IMR-90 (cell line): ENCODE results near the gene ADSS1. TPM values are rescaled to one million over a fixed set of nuclear protein-coding genes. Genes with fewer than 3 reads are reported as not detected.

Experiments used
- ATAC-seq: fragments of 200-7000 bp; cut with Tn5 transposase; 2 replicates; pipeline ENCODE4 v1.9.1; 2020; ENCODE audit warnings: low read depth, mild to moderate bottlenecking, moderate library complexity
- BruUV-seq: library from RNA; stranded (reverse); fragments of 400-500 nt; replicated peaks from 2 replicates; lab custom pipeline; 2021; lab: Mats Ljungman, UMichigan
- CTCF ChIA-PET: fragments of 300-600 bp; formaldehyde crosslinking; extraction: SDS; loops from one replicate; lab custom pipeline; 2021; ENCODE audit warnings: antibody characterized with exemption; lab: Yijun Ruan, JAX
- POLR2A ChIA-PET: fragments of 300-600 bp; sonication (Branson Sonifier 250); formaldehyde crosslinking; loops from one replicate; lab custom pipeline; 2022; ENCODE audit warnings: antibody characterized with exemption; ENCODE audit not compliant: unreplicated experiment; lab: Charles Lee
- DNase-seq: peaks from one replicate; pipeline ENCODE4 v3.0.0; 2013
- H2AFZ ChIP-seq: replicated peaks from 2 replicates; pipeline ENCODE3; 2013; ENCODE audit warnings: low read length, mild to moderate bottlenecking; ENCODE audit not compliant: poor library complexity
- H2AK5ac ChIP-seq: 2 replicates; pipeline ENCODE4 v1.6.1; 2013; ENCODE audit warnings: low read depth, low read length, inconsistent platforms
- H2AK9ac ChIP-seq: replicated peaks from 2 replicates; pipeline ENCODE3; 2013; ENCODE audit warnings: mild to moderate bottlenecking, low read depth, low read length, moderate library complexity; ENCODE audit not compliant: poor library complexity
- H2BK120ac ChIP-seq: 2 replicates; pipeline ENCODE4 v1.6.1; 2013; ENCODE audit warnings: low read depth, low read length, inconsistent platforms
- H2BK15ac ChIP-seq: 3 replicates; pipeline ENCODE4 v1.6.1; 2013; ENCODE audit warnings: low read depth, low read length, inconsistent platforms
- H2BK20ac ChIP-seq: 2 replicates; pipeline ENCODE4 v1.6.1; 2013; ENCODE audit warnings: low read depth, mild to moderate bottlenecking, inconsistent platforms, low read length, moderate library complexity
- H2BK5ac ChIP-seq: 2 replicates; pipeline ENCODE4 v1.6.1; 2013; ENCODE audit warnings: mild to moderate bottlenecking, low read depth, low read length, inconsistent platforms; ENCODE audit not compliant: poor library complexity, severe bottlenecking
- H3K14ac ChIP-seq: replicated peaks from 2 replicates; pipeline ENCODE4 v1.6.1; 2013; ENCODE audit warnings: low read depth, low read length, inconsistent platforms
- H3K18ac ChIP-seq: 2 replicates; pipeline ENCODE4 v1.6.1; 2013; ENCODE audit warnings: low read depth, low read length, control low read depth
- H3K23ac ChIP-seq: 2 replicates; pipeline ENCODE4 v1.6.1; 2013; ENCODE audit warnings: low read depth, low read length, inconsistent platforms
- H3K27ac ChIP-seq: 2 replicates; pipeline ENCODE4 v1.5.1; 2013; ENCODE audit warnings: mild to moderate bottlenecking, control low read depth, low read length; ENCODE audit not compliant: insufficient read depth
- H3K27me3 ChIP-seq: 2 replicates; pipeline ENCODE4 v1.6.1; 2013; ENCODE audit warnings: low read length; ENCODE audit not compliant: control insufficient read depth, insufficient read depth
- H3K36me3 ChIP-seq: 2 replicates; pipeline ENCODE4 v1.6.1; 2013; ENCODE audit warnings: low read length, mixed read lengths; ENCODE audit not compliant: control insufficient read depth, insufficient read depth
- H3K4ac ChIP-seq: 2 replicates; pipeline ENCODE4 v1.6.1; 2013; ENCODE audit warnings: low read depth, low read length, inconsistent platforms
- H3K4me1 ChIP-seq: 2 replicates; pipeline ENCODE4 v1.6.1; 2013; ENCODE audit warnings: low read length, mixed read lengths; ENCODE audit not compliant: control insufficient read depth, insufficient read depth
- H3K4me2 ChIP-seq: 2 replicates; pipeline ENCODE4 v1.6.1; 2013; ENCODE audit warnings: low read depth, mild to moderate bottlenecking, control low read depth, low read length, moderate library complexity
- H3K4me3 ChIP-seq: 2 replicates; pipeline ENCODE4 v1.5.1; 2013; ENCODE audit warnings: low read depth, mild to moderate bottlenecking, control low read depth, low read length, moderate library complexity; ENCODE audit not compliant: insufficient read depth
- H3K56ac ChIP-seq: 2 replicates; pipeline ENCODE4 v1.6.1; 2013; ENCODE audit warnings: low read length, inconsistent platforms; ENCODE audit not compliant: insufficient read depth; ENCODE audit errors: extremely low read depth
- H3K79me1 ChIP-seq, 2 experiments: 2 replicates each; pipeline ENCODE4 v1.6.1; 2013; ENCODE audit warnings: low read length in 2 of 2, inconsistent platforms in 1 of 2, low read depth in 1 of 2
- H3K9ac ChIP-seq: 2 replicates; pipeline ENCODE4 v1.6.1; 2013; ENCODE audit warnings: low read depth, low read length, control low read depth
- H3K9me1 ChIP-seq: 2 replicates; pipeline ENCODE4 v1.6.1; 2013; ENCODE audit warnings: low read length, inconsistent platforms; ENCODE audit not compliant: insufficient read depth
- H3K9me3 ChIP-seq: 2 replicates; pipeline ENCODE4 v1.6.1; 2013; ENCODE audit warnings: low read length; ENCODE audit not compliant: control insufficient read depth, insufficient read depth
- H4K20me1 ChIP-seq: 2 replicates; pipeline ENCODE4 v1.6.1; 2013; ENCODE audit warnings: low read length, inconsistent platforms; ENCODE audit not compliant: insufficient read depth
- H4K5ac ChIP-seq: 2 replicates; pipeline ENCODE4 v1.6.1; 2013; ENCODE audit warnings: mild to moderate bottlenecking, low read depth, low read length, control low read depth
- H4K8ac ChIP-seq, 2 experiments: 2 replicates each; pipeline ENCODE4 v1.6.1; 2013; ENCODE audit warnings: low read depth in 2 of 2, low read length in 2 of 2, control low read depth in 1 of 2, inconsistent platforms in 1 of 2
- H4K91ac ChIP-seq: 2 replicates; pipeline ENCODE4 v1.6.1; 2013; ENCODE audit warnings: low read depth, low read length, inconsistent platforms; ENCODE audit not compliant: insufficient read depth
- CEBPB ChIP-seq: IDR thresholded peaks from 2 replicates; pipeline ENCODE4 v1.6.1; 2012; ENCODE audit warnings: low read depth, low read length, improper control_type of control experiment
- FOS ChIP-seq: fragments of 150-350 bp; IDR thresholded peaks from 2 replicates; pipeline ENCODE4 v1.6.1; 2016; ENCODE audit warnings: low read depth, low read length
- RCOR1 ChIP-seq: IDR thresholded peaks from 2 replicates; pipeline ENCODE4 v1.6.1; 2012; ENCODE audit warnings: mild to moderate bottlenecking, low read length, improper control_type of control experiment; ENCODE audit not compliant: insufficient replicate concordance
- SMC3 ChIP-seq: fragments of 150-350 bp; IDR thresholded peaks from 2 replicates; pipeline ENCODE4 v1.6.1; 2016; ENCODE audit warnings: low read depth, mild to moderate bottlenecking, antibody characterized with exemption, low read length, moderate library complexity
- WGBS, 2 experiments: methylation state at CpG; one replicate each; pipeline versions ENCODE4 v1.1.5 to v1.1.7; 2013; ENCODE audit warnings: missing lambda C conversion rate in 2 of 2; ENCODE audit not compliant: insufficient read length in 1 of 2; ENCODE audit errors: extremely low coverage in 2 of 2; 5-methylcytosine and 5-hydroxymethylcytosine counted together
- dilution Hi-C: fragments of 300-500 bp; cut with HindIII; formaldehyde crosslinking; loops from one replicate; pipeline ENCODE4 v1.14.3; 2018; ENCODE audit warnings: low sequenced_read_pairs; ENCODE audit not compliant: unreplicated experiment
- in situ Hi-C: fragments of 300-500 bp; cut with MboI; formaldehyde crosslinking; loops from 3 replicates; pipeline ENCODE4 v1.14.3; 2019; ENCODE audit warnings: low sequenced_read_pairs, inconsistent platforms, mixed read lengths
- intact Hi-C: fragments of 100-400 bp; cut with micrococcal nuclease; formaldehyde crosslinking; loops from 2 replicates; pipeline ENCODE4 v1.10.0; 2022
- polyA plus RNA-seq, 3 experiments: library from polyadenylated mRNA; depleted of rRNA; stranded (reverse); fragments of >200 nt; gene quantifications; 2 replicates each; pipeline ENCODE4 v1.2.3, GENCODE V29; 2012; ENCODE audit warnings: low replicate concordance in 1 of 3
- total RNA-seq: library from RNA; depleted of rRNA; stranded (reverse); fragments of >200 nt; gene quantifications from 2 replicates; pipeline ENCODE4 v1.2.3, GENCODE V29; 2012

The ADSS1 gene
- total and polyA plus RNA-seq, 2 of the 4 experiments (the other 2 are of a cell fraction): 1.8 to 5.2 TPM

DNA sequence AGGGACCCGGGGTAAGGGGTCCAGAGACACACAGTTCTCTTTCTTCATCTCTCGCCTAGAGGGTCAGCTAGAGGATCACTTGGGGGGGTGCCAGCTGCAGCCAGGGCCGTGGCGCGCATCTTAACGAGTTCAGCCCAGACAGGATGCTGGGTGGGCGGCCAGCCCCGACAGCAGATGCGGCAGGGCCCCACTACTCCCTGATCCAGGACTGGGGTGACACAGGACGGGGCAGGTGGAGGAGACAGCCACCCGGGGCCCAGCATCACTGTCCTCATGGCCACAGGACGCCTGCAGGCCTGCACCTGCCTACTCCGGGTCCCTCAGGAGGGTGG is 58.7 kb downstream of the ADSS1 start:
- no peak overlapping the region for H3K4me2 ChIP-seq
- no peak overlapping the region for H3K27ac ChIP-seq
- H3K79me1 ChIP-seq: peaks cover 5 to 37% of the 10 kb centered on the region in 2 experiments; a peak in 3 of 4 replicates
- no peak overlapping the region for H3K56ac ChIP-seq
- no peaks in the 10 kb centered on the region for H3K9me1 ChIP-seq
- H3K23ac ChIP-seq: no peak overlapping the region
- CTCF ChIA-PET: no interaction called here
- in situ Hi-C loops (no loop called here), dilution Hi-C loops (no loop called here), intact Hi-C loops (no loop called here)
- no peak overlapping the region for H3K4ac ChIP-seq
- no peak overlapping the region for H4K91ac ChIP-seq
- no peak overlapping the region for H3K9ac ChIP-seq
- no peak overlapping the region for H2AK5ac ChIP-seq
- no peaks in the 10 kb centered on the region for H3K4me1 ChIP-seq
- no peak overlapping the region for H3K18ac ChIP-seq
- POLR2A ChIA-PET: no interaction called here
- no peak overlapping the region for H4K8ac ChIP-seq
- no peak overlapping the region for H2AK9ac ChIP-seq
- no peak for DNase-seq
- TF ChIP-seq RCOR1: no peak
- TF ChIP-seq SMC3: no peak
- no peak for TF ChIP-seq FOS
- TF ChIP-seq CEBPB: no peak
- H2AFZ ChIP-seq: no peak overlapping the region
- no peak overlapping the region for H3K14ac ChIP-seq
- no peaks in the 10 kb centered on the region for H3K27me3 ChIP-seq
- no peak overlapping the region for H2BK20ac ChIP-seq
- H3K36me3 ChIP-seq: peaks cover 25% of the 10 kb centered on the region
- H3K4me3 ChIP-seq: no peak overlapping the region
- BruUV-seq: no TSS peak
- H3K9me3 ChIP-seq: no peaks in the 10 kb centered on the region
- no peak overlapping the region for H2BK15ac ChIP-seq
- ATAC-seq: no peak
- 76% methylated on average over 8 of the region's 13 CpGs; no CpG with 5 or more reads in 1 of the 2 experiments for WGBS, 2 experiments
- peaks cover 66% of the 10 kb centered on the region for H4K20me1 ChIP-seq
- no peak overlapping the region for H2BK120ac ChIP-seq
- no peak overlapping the region for H2BK5ac ChIP-seq
- no peak overlapping the region for H4K5ac ChIP-seq
